ENCODE data around the gene C7orf25. TPM values are rescaled to one million over a fixed set of nuclear protein-coding genes. Genes with fewer than 3 reads are reported as not detected.

C7orf25 gene
- total RNA-seq, 1 experiment from 2014 or later: 3.2 TPM

GRCh38 chr7:42910306-42910705 lies 1.6 kb downstream of the C7orf25 start:
- CTCF ChIA-PET: no interaction called here
- H2AFZ ChIP-seq (ENCODE audit: low read length): no peak overlapping the region
- no peak for DNase-seq
- no peak for ATAC-seq
- POLR2A ChIA-PET (ENCODE audit: unreplicated experiment): no interaction called here
- no peak overlapping the region for H3K4me3 ChIP-seq (ENCODE audit: low read length)
- peaks cover 9% of the 10 kb centered on the region for H3K4me1 ChIP-seq (ENCODE audit: insufficient read depth, low read length)
- no peaks in the 10 kb centered on the region for H3F3A ChIP-seq (ENCODE audit: low read length, unreplicated experiment)
- peaks cover 14% of the 10 kb centered on the region for H3K79me2 ChIP-seq (ENCODE audit: low read length)
- H3K27ac ChIP-seq (ENCODE audit: low read length): no peak overlapping the region
- BruUV-seq (replicated peaks): TSS peak; percentile 32
- no peaks in the 10 kb centered on the region for H3K36me3 ChIP-seq (ENCODE audit: low read depth, low read length)
- H3K27me3 ChIP-seq (ENCODE audit: low read length): no peaks in the 10 kb centered on the region
- intact Hi-C loops (cut with micrococcal nuclease): loop anchor here (2.0 kb wide), 1 partner anchor 22 kb away; no protein-coding TSS in a partner anchor
- no peaks in the 10 kb centered on the region for H4K20me1 ChIP-seq (ENCODE audit: low read length)
- H3K4me2 ChIP-seq (ENCODE audit: low read length): peak overlapping the region; percentile 93
- TF ChIP-seq EZH2 (IDR thresholded peaks at IDR 0.05; ENCODE audit: low read length, unreplicated experiment) (no peak), EZH2phosphoT487 (IDR thresholded peaks at IDR 0.05; ENCODE audit: borderline replicate concordance, low read length) (no peak), CTCF (conservative IDR thresholded peaks at IDR 0.05; ENCODE audit: low read depth, low read length) (no peak)
- H3K9ac ChIP-seq (ENCODE audit: low read length): no peak overlapping the region
- no peaks in the 10 kb centered on the region for H3K9me3 ChIP-seq (ENCODE audit: low read length)
- no peaks in the 10 kb centered on the region for H3K9me2 ChIP-seq (replicated peaks; ENCODE audit: low read length)

GRCh38 chr7:42907316-42907715 lies 4.6 kb downstream of the C7orf25 start:
- POLR2A ChIA-PET (ENCODE audit: unreplicated experiment): interaction anchor here (0.6 kb wide), 1 partner anchor 813 kb away, joined by 5 read pairs; no protein-coding TSS in a partner anchor
- Histone ChIP-seq H3K36me3 (ENCODE audit: low read depth, low read length) (no peaks in the 10 kb centered on the region), H3K4me2 (ENCODE audit: low read length) (no peak overlapping the region), H3K27ac (ENCODE audit: low read length) (no peak overlapping the region), H3K79me2 (ENCODE audit: low read length) (peaks cover 14% of the 10 kb centered on the region), H3K9me2 (replicated peaks; ENCODE audit: low read length) (no peaks in the 10 kb centered on the region), H3K4me3 (ENCODE audit: low read length) (no peak overlapping the region), H3K9me3 (ENCODE audit: low read length) (no peaks in the 10 kb centered on the region), H3F3A (ENCODE audit: low read length, unreplicated experiment) (no peaks in the 10 kb centered on the region), H3K4me1 (ENCODE audit: insufficient read depth, low read length) (peaks cover 3% of the 10 kb centered on the region), H4K20me1 (ENCODE audit: low read length) (no peaks in the 10 kb centered on the region), H3K27me3 (ENCODE audit: low read length) (no peaks in the 10 kb centered on the region), H2AFZ (ENCODE audit: low read length) (no peak overlapping the region), H3K9ac (ENCODE audit: low read length) (no peak overlapping the region)
- no TSS peak for BruUV-seq (replicated peaks)
- no peak for ATAC-seq
- no peak for DNase-seq
- intact Hi-C loops (cut with micrococcal nuclease): no loop called here
- no peak for TF ChIP-seq EZH2 (IDR thresholded peaks at IDR 0.05; ENCODE audit: low read length, unreplicated experiment)
- TF ChIP-seq CTCF (conservative IDR thresholded peaks at IDR 0.05; ENCODE audit: low read depth, low read length): no peak
- no peak for TF ChIP-seq EZH2phosphoT487 (IDR thresholded peaks at IDR 0.05; ENCODE audit: borderline replicate concordance, low read length)
- CTCF ChIA-PET: no interaction called here

- intact Hi-C loops (cut with micrococcal nuclease): no loop called here
- H3K79me2 ChIP-seq (ENCODE audit: low read length): peaks cover 11% of the 10 kb centered on the region
- H3K4me1 ChIP-seq (ENCODE audit: insufficient read depth, low read length): no peaks in the 10 kb centered on the region; the same call in 1 of the 2 replicates
- no peaks in the 10 kb centered on the region for H3K9me2 ChIP-seq (replicated peaks; ENCODE audit: low read length)
- no peaks in the 10 kb centered on the region for H3K27me3 ChIP-seq (ENCODE audit: low read length)
- H3F3A ChIP-seq (ENCODE audit: low read length, unreplicated experiment): no peaks in the 10 kb centered on the region
- no peak overlapping the region for H2AFZ ChIP-seq (ENCODE audit: low read length)
- H3K4me3 ChIP-seq (ENCODE audit: low read length): no peak overlapping the region
- no TSS peak for BruUV-seq (replicated peaks)
- no peak overlapping the region for H3K9ac ChIP-seq (ENCODE audit: low read length)
- CTCF ChIA-PET: no interaction called here
- H3K27ac ChIP-seq (ENCODE audit: low read length): no peak overlapping the region
- H3K4me2 ChIP-seq (ENCODE audit: low read length): no peak overlapping the region
- H3K9me3 ChIP-seq (ENCODE audit: low read length): no peaks in the 10 kb centered on the region
- TF ChIP-seq EZH2phosphoT487 (IDR thresholded peaks at IDR 0.05; ENCODE audit: borderline replicate concordance, low read length) (no peak), EZH2 (IDR thresholded peaks at IDR 0.05; ENCODE audit: low read length, unreplicated experiment) (no peak), CTCF (conservative IDR thresholded peaks at IDR 0.05; ENCODE audit: low read depth, low read length) (no peak)
- POLR2A ChIA-PET (ENCODE audit: unreplicated experiment): no interaction called here
- H4K20me1 ChIP-seq (ENCODE audit: low read length): no peaks in the 10 kb centered on the region
- ATAC-seq (no peak), DNase-seq (no peak)
- H3K36me3 ChIP-seq (ENCODE audit: low read depth, low read length): no peaks in the 10 kb centered on the region
Observed at GRCh38 chr7:42906181-42906580, 5.7 kb downstream of the C7orf25 start.

Data from PC-3 (cell line).